NOMO-1 treated with DMSO at 0.1 percent for 48 hours (cell line): Measurements from ENCODE around the gene DIDO1.
"Not testable (repeated sequence)": the region's sequence is repeated elsewhere in the genome, so short reads cannot be mapped to it uniquely, and the experiment has no call there.

ENCODE experiments used
- DNase-seq: peaks from one replicate; lab custom pipeline; 2025; ENCODE audit not compliant: unreplicated experiment; lab: John Stamatoyannopoulos, UW

Gene DIDO1

DNA sequence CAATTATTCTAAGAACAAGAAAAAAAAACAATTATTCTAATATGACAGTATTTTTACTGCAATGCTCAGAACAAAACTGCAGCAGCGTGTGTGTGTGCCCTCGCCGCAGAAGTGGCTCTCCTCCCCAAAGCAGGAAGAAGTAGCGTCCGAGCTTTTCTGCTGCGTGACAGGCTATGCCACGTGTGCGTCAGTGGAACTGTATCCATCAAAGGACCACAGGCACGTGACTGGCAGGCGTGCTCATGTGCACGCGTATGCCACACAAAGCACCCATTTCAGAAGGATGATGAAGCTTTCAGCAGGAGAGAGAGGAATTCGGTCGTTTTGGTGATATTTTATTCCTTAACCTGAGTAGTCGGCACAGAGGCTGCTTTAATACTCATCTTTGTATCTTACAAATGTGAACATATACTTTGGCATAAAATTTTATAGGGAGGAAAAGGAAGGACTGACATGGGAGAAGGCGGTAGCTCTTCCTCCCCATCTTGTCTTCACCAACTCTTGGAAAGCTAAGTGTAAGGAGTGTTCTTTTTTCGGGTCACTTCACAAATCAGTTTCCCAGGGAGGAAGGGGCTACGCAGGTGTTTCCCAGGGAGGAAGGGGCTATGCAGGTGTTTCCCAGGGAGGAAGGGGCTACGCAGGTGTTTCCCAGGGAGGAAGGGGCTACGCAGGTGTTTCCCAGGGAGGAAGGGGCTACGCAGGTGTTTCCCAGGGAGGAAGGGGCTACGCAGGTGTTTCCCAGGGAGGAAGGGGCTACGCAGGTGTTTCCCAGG, 68.1 kb downstream of the DIDO1 start:
- no peak for DNase-seq

DNA sequence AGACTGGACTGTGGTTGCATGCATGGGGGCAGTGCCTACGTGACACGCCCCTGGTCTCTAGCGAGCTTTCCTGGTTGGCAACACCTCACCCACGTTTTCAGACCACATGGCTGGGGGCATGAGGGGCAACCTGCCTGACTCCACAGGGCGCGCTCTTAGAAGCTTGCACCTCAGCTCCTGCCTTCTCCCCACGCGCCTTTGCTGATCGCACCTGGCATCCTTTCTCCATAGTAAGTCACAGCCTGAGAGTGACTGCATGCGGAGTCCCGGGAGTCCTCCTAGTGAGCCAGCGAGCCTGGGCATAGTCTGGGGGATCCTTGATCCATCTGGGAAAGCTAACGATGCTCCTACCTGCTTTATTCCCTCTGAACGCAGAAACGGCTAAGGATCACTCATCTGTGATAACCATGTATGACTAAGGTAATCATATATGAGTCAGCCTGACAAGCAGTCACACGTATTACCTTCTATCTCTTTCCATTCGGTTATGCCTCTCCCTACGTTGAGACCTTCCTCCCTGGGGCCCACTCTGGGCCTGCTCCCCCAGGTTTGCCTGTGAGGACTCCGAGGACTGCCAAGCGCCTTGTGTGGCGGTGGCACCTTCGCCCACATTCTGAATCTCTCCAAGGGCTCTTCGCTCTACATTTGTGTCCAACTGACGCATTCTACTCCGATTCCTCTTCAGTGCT, 69.2 kb downstream of the DIDO1 start:
- DNase-seq = no peak

DNA sequence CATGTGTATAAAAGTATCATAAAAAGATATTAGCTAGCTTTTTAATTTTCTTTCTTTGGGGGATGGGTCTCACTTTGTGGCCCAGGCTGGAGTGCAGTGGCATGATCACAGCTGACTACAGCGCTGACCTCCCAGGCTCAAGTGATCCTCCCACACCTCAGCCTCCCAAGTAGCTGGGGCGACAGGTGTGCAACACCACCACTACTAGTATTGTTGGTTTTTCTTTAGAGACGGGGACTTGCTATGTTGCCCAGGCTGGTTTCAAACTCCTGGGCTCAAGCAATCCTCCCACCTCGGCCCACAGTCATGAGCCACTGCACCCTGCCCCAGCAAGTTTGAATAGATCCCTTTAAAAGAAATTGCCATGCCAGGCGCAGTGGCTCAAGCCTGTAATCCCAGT, 71.2 kb downstream of the DIDO1 start:
- DNase-seq = no peak

DNA sequence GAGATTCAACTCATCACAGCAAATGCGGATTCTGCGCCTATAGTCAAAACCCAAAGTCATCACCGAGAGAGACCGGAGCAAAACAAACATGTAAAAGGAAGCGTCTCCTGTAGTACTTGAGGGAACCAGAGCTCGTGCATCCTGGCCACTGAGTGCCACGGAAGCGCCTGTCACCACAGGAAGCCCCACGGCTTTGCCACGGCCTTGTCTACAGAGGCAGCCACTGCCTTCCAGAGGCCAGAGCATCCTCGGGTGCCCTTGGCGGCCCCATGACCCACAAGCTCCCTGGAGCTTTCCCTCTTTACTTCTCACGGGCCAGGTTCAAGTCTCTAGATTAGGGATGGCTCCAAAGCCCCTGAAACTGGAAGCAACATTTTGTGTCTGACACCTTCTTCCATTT, 72.2 kb downstream of the DIDO1 start:
- DNase-seq = no peak

DNA sequence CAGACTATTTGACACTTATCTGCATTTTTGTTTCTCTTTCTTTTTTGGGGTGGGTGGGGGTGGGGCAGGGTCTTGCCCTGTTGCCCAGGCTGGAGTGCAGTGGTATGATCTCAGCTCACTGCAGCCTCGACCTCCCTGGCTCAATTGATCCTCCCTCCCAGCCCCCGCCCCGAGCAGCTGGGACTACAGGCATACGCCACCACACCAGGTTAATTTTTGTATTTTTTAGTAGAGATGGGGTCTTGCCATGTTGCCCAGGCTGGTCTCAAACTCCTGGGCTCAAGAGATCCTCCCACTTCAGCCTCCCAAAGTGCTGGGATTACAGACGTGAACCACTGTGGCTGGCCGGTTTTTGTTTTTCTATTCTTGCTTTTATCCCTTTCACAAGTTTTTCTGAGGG, 73.0 kb downstream of the DIDO1 start:
- not testable (repeated sequence) for DNase-seq

DNA sequence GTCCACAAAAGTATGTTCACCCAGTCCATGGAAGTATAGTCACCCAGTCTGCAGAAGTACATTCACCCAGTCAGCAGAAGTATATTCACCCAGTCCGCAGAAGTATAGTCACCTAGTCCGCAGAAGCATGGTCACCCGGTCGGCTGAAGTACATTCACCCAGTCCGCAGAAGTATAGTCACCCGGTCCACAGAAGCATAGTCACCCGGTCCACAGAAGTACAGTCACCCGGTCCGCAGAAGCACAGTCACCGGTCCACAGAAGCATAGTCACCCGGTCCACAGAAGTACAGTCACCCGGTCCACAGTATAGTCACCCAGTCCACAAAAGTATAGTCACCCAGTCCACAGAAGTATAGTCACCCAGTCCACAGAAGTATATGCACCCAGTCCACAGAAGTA, 73.5 kb downstream of the DIDO1 start:
- no peak for DNase-seq

DNA sequence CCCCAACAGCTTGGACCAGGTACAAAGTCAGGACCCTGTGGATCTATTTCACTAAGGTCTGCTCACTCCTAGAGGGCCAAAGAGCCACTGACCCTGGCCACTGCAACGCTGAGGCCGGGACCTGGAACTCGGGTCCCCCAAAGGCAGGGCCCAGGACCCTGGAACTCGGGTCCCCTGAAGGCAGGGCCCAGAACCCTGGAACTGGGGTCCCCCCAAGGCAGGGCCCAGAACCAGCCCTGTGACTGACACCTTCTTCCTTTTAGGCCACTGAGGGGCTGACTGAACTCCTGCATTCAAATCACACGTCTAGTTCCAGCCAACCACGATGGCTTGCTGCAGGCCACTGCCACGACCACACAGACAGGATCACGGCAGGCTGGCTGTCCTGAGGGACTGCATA, 74.1 kb downstream of the DIDO1 start:
- no peak for DNase-seq

DNA sequence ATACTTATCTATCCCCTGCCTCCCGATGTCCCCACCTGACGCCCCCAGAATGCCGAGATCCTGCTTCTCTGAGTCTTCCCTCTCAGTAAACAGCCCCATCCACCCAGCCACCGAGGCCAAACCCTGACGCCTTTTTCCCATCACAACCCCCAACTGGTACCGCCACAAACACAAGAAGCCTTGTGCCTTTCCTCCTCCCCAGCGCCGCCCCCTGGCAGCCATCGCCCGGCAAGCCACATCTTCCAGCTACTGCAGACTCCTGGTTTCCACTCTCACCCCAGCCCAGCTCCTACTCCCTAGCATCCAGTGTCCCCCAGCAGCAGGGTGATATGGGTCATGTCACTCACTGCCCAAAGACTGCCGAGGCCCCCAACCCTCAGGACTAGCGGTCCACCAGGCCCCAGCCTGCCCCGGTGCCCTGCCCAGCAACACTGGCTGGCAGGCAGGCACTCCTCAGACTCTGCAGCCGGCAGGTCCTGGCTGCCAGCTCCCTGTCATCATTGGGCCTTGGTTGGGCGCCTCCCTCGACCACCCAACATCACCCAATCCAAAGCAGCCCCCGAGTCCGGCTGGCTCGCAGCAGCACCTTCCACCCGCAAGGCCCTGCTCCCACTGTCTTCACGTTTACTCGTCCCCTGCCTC, 75.9 kb downstream of the DIDO1 start:
- no peak for DNase-seq

DNA sequence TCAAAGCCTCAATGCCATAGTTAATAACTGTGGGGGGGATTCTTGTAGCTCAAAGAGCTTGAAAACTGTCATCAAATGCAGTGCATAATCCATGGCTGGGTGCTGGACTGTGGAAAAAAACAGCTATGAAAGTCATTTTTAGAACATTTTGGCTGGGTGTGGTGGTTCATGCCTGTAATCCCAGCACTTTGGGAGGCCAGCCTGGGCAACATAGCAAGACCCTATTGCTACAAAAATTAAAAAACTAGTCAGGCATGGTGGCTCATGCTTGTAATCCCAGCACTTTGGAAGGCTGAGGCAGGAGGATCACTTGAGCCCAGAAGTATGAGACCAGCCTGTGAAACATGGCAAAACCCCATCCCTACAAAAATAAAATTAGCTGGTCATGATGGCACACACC, 76.9 kb downstream of the DIDO1 start:
- no peak for DNase-seq

DNA sequence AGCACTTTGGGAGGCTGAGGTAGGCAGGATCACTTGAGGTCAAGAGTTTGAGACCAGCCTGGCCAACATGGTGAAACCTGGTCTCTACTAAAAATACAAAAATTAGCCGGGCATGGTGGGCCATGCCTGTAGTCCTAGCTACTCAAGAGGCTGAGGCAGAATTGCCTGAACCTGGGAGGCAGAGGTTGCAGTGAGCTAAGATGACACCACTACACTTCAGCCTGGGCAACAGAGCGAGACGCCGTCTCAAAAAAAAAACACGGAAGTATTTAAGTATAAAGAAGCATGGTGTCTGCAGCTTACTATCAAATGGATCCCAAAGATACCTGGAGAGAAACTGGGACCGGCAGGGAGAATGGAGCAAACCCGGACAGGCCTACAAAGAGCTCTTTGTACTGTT, 77.4 kb downstream of the DIDO1 start:
- not testable (repeated sequence) for DNase-seq

DNA sequence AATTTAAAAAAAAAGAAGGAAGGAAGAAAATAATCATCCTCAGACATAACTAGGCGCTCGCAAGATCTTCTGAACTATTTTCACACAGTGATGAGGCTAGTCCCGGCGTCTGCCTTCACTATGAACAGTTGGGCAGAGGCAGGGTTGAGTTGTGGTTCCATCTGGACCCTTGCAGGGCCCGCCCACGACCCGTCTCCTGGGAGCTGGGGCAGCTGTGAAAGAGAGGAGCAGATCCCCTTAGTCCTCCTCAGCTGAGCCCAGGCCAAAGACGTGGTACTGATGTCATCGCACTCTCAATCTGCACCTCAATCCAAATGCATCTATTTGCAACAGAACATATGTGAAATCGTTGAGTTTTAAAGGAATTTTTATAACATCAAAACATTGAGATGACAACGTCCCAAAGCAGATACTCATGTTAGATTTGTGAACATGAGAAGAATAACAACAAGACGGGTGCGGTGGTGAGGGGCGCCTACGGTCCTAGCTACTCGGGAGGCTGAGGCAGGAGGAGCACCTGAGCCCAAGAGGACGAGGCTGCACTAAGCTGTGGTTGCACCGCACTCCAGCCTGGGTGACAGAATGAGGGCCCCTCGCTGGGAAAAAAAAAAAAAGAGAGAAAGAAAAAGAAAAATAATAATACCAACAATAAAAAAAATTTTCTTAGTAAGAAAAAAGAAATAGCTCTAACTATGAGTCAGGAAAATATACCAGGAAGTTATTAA, 80.0 kb downstream of the DIDO1 start:
- no peak for DNase-seq

DNA sequence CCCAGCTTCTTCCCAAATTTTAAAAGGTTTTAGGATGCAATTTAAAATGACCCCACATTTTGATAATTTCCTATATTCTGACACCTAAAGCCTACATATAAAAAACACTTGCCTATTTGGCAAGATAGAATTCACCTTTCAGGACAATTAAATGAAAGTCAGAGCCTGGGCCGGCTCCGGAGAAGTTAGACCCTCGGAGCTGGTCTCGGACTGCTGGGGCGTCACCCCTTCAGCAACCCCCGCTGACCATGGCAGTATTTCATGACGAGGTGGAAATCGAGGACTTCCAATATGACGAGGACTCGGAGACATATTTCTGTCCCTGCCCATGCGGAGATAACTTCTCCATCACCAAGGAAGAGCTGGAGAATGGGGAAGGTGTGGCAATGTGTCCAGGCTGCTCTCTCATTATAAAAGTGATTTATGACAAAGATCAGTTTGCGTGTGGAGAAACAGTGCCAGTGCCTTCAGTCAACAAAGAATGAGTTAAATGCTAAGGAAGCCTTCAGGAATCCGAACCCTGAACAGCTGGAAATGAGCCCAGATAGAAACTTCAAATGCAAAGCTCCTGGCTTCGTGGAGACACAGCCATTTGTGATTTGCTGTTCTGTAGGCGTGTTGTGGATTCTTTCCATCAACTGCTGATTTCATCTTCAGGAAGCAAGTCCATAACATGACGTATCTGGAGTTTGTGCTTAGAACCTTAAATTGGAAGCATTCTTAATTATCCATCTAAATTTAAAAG, 80.7 kb downstream of the DIDO1 start:
- no peak for DNase-seq

DNA sequence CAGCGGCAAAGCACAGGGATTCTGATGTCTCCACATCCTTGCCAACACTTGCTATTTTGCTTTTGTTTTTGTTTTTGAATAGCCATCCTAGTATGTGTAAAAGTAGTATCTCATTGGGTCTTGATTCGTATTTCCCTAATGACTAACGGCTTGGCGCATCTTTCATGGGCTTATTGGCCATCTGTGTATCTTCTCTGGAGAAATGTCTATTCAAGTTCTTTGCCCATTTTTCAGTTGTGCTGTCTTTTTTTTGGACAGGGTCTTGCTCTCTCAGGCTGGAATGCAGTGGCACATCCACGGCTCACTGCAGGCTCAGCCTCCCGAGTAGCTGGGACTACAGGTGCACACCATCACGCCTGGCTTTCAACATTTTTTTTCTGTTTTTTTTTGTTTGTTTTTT, 82.1 kb downstream of the DIDO1 start:
- no peak for DNase-seq

DNA sequence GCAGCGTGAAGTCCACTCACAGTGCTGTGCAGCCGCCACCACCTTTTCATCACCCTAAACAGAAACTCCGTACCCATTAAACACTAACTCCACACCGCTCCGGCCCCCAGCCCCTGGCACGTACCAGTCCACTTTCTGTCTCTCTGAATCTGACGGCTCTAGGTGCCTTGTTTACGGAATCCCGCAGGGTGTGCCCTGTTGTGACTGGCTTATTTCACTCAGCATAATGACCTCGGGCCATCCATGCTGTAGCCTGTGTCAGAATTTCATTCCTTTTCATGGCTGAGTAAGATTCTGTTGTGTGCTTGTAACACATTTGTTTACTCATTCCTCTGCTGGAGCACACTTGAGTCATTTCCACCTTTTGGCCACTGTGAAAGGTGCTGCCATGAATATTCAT, 82.6 kb downstream of the DIDO1 start:
- no peak for DNase-seq

DNA sequence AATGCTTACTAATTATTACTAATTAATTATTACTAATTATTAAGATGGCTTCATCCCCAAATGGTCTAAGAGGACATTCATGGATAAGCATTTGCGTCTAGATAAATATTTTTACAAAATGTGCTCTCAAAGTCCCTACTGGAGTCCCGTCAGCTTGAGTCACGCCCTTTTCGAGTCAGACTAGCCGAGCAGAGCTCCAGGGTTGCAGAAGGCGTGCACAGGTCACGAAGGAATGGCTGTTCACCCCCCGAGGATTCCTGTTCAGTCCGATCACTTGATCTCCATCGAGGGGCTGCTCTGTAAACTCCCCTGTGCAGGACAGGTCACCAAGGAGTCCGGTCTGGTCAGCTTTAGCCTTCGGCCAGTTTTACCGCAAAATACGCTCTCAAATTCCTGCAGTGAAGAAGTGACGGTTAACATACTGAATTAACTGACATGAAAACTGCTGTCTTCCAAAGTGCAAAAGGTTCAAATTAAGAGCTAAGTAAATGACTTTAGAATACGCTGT, 84.5 kb downstream of the DIDO1 start:
- no peak for DNase-seq

DNA sequence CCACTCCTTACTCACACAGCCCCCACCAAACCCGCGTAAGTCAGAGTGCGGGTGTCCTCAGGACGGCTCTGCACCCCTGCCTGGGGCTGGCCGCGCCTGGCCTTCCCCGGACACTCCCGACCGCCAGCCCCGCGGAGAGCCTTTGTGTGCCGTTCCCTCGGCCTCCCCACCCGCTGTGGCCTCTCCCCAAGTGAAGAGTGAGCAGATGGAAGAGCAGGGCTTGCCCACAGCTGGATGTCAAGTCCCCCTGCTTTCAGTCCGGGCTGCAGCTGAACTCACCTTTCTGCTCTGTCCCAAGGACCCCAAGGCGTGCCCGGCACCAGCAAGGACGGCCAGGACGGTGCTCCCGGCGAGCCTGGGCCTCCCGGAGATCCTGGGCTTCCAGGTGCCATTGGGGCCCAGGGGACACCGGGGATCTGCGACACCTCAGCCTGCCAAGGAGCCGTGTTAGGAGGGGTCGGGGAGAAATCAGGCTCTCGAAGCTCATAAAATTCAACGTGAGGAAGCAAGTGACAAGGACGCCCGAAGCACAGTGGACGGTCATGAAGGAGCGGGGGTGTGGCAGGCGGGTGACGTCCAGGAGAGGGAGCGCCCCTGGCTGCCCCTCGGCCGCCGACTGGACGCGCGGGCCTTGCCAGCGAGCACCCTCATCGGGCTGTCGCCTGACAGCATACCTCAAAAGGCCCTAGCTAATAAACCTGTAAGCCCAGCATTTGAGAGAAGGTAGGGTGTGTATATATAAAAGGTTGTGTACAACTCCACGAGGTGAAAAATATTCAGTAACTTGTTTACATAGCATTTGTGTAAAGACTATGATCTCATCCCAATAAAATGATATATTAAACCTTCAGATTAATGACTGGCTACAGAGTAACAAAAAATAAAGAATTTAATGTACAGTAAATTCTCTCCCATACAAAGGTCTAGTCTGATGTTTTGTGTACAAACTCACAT, 85.8 kb downstream of the DIDO1 start:
- DNase-seq = no peak

DNA sequence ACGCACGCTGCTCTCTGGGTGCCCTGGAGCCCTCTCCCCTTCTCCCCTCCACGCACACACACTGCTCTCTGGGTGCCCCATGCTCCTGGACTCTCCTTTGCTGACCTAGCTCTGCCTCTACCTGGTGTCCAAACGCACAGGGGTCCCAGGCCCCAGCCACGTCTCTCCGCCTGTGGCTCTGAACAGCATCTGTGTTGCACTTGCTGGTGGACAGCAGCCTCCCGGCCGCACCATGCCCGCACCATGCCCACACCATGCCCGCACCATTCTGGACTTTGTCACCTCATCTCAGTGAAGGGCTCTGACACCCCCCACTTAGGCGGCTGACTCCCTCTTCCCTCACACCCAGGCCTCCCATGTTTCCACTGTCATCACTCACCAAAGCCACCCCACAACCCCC, 86.5 kb downstream of the DIDO1 start:
- DNase-seq = no peak

DNA sequence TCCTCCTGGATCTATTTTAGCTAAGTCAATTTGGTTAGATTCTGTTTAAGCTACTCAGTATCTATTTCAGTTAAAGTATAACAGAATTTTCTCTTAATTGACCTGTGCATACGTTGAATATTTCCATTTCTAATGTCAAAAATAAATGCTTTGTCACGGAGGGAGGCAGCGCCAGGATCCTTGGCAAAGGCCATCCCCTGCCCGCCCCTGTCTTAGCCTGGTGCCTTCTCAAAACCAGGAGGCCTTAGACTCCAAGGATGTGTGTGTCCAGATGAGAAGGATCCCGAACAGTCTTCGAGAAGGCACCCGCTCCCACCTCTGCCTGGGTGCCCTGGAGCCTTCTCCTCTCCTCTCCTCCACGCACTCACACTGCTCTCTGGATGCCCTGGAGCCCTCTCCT, 87.0 kb downstream of the DIDO1 start:
- no peak for DNase-seq

DNA sequence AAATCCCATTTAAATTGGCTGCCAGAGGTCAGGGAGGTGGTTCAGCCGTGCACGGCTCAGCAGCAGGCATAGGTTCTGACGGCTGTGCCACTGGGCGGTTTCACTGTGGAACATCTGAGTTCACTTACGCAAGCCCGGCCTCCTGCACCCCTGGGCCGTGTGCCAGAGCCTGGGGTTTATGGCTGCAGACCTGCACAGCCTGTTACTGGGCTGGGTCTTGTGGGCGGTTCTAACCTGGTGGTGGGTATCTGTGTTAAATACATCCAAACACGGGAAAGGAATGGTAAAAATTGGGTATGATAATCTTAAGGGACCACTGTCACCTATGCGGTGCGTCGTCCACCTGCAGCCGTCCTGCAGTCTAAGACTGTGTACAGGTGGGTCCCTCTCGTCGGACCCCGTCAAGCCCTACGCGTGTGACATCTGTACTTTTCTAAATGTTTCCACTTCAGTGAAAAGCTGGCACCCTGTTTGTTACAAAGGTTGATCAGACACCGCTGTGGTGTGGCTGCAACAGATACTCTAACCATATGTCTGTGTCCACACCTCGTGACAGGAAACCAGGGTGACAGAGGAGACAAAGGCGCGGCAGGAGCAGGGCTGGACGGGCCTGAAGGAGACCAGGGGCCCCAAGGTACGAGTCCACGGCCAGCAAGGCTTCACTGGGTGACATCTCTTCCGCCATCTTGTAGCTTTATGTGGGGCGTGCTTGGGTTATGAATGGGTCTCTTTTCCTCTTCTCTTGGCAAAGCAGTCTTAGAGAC, 88.0 kb downstream of the DIDO1 start:
- peak; percentile 79 for DNase-seq
